ENCODE data around the gene RARG. TPM values are rescaled to one million over a fixed set of nuclear protein-coding genes. Genes with fewer than 3 reads are reported as not detected.

RARG gene
- total and polyA plus RNA-seq, 2 of the 8 experiments (the other 6 are each of a cell fraction or from before 2014, with no cell fraction given), result 68.6 to 68.9 TPM

DNA sequence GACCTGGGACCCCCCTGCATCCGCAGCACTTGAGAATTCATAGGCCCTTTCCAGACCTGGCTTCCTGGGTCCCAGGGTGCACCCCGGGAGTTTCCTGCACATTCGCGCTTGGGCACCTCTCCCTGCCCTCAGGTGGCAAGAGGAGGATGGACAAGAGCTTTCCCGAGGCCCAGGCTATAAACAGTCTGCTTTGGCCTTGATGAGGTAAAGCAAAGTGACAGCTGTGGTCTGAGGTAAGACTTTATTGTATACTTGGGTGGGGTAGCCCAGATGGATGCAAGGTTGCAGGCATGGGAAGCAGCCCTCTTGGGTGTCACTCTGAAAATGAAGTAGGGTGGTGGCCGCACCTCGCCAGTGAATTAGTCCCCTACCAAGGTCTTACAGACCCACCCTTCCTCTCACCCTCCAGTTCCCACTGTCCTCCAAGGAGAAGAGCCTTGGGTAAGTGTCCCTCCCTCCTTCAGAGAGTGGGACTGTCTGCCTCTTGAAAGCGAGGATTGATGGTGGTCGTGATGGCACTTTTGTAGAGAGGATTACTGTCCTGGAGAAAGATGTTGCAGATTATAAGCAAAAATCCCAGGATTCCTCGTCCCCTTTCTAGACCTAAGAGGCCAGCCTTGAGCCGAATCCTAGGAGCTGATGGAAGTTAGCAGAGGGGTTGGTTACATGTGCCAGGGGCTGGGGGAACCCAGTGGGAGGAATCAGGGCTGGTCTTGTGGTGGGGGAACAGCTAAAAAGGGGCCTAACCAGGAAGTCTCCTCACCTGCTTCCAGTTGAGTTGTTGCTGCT, 40.7 kb downstream of the RARG start:
- WGBS, 2 experiments (ENCODE audit: extremely low coverage in 1 of 2, insufficient coverage in 1 of 2, insufficient read length in 1 of 2, insufficient replicate concordance in 2 of 2, low coverage in 1 of 2, low lambda C conversion rate in 2 of 2, missing lambda C conversion rate in 1 of 2), result 91% methylated on average over 11 of the region's 11 CpGs; no CpG with 5 or more reads in 1 of the 2 experiments
- CTCF ChIA-PET (ENCODE audit: partially characterized antibody), result interaction anchor here (1.4 to 7.7 kb wide), 6 partner anchors 10 to 125 kb away, joined by 5 to 99 read pairs (median 20); partner anchors contain the start of genes CSAD and ZNF740

More for the DNA sequence above, 40.7 kb downstream of the RARG start:
- Histone ChIP-seq H3K4me2 (ENCODE audit: insufficient read depth in 1 of 2, low read depth in 2 of 2, low read length in 2 of 2) (no peak overlapping the region), H2BK5ac (ENCODE audit: low read depth, low read length) (no peak overlapping the region), H3K36me3 (ENCODE audit: control insufficient read depth in 2 of 4, insufficient read depth in 4 of 4, low read length in 3 of 4) (peaks cover 3 to 23% (median 11%) of the 10 kb centered on the region in 4 experiments; a peak in 7 of 8 replicates), H4K5ac (ENCODE audit: insufficient read length, low read depth, low read length) (no peak overlapping the region), H4K91ac (replicated peaks; ENCODE audit: insufficient read length, low read length) (no peak overlapping the region), H3K27ac (ENCODE audit: low read depth, low read length) (no peak overlapping the region), H3K23me2 (ENCODE audit: low read depth, low read length) (no peaks in the 10 kb centered on the region), H3K79me1 (ENCODE audit: low read depth, low read length) (no peaks in the 10 kb centered on the region; the same call in 1 of the 2 replicates), H3K4me3 (ENCODE audit: extremely low read depth in 1 of 4, insufficient read depth in 2 of 4, low read depth in 3 of 4, low read length in 4 of 4) (no peak overlapping the region), H2BK20ac (ENCODE audit: low read length) (no peak overlapping the region), H4K20me1 (replicated peaks in 1 of 2; ENCODE audit: control insufficient read depth in 1 of 2, insufficient read depth in 2 of 2, low read length in 2 of 2) (peaks cover 2 to 9% of the 10 kb centered on the region in 2 experiments), H2BK15ac (ENCODE audit: low read length) (no peak overlapping the region), H3K27me3 (replicated peaks in 1 of 4; ENCODE audit: control insufficient read depth in 3 of 4, extremely low read depth in 1 of 4, insufficient read depth in 3 of 4, low read length in 3 of 4) (peaks cover 0 to 15% (median 6%) of the 10 kb centered on the region in 4 experiments; a peak in 5 of 7 replicates), H2AK5ac (ENCODE audit: low read depth, low read length) (no peak overlapping the region), H3K4ac (replicated peaks; ENCODE audit: insufficient read length, low read depth, low read length) (no peak overlapping the region), H2AFZ (ENCODE audit: low read length) (no peak overlapping the region), H2BK120ac (replicated peaks; ENCODE audit: low read depth, low read length) (no peak overlapping the region), H3K18ac (ENCODE audit: extremely low read depth, low read length) (no peak overlapping the region), H4K8ac (ENCODE audit: extremely low read depth, insufficient read depth, low read length) (no peak overlapping the region), H3K4me1 (replicated peaks in 1 of 4; ENCODE audit: control insufficient read depth in 3 of 4, insufficient read depth in 4 of 4, low read length in 3 of 4) (peaks cover 0 to 6% (median 3%) of the 10 kb centered on the region in 4 experiments; a peak in 4 of 7 replicates), H2BK12ac (ENCODE audit: low read depth, low read length) (no peak overlapping the region), H3K79me2 (ENCODE audit: control insufficient read depth in 1 of 2, insufficient read depth in 2 of 2, low read length in 2 of 2) (no peaks in the 10 kb centered on the region), H3K56ac (replicated peaks; ENCODE audit: insufficient read length, low read depth, low read length) (no peak overlapping the region), H3K14ac (ENCODE audit: insufficient read length) (no peak overlapping the region), H3K9me3 (ENCODE audit: insufficient read depth in 2 of 2, low read depth in 1 of 2, low read length in 1 of 2) (no peaks in the 10 kb centered on the region), H3K9ac (replicated peaks in 1 of 4; ENCODE audit: extremely low read depth in 1 of 4, low read depth in 3 of 4, low read length in 3 of 4) (no peak overlapping the region), H3K23ac (ENCODE audit: insufficient read length) (no peak overlapping the region)
- TF ChIP-seq POLR2A (IDR thresholded peaks at IDR 0.05; ENCODE audit: control extremely low read depth in 1 of 2, low read depth in 2 of 2, low read length in 2 of 2) (peak in 1 of 2 experiments; percentile 38; a peak in 1 of 3 replicates), ATF3 (IDR thresholded peaks at IDR 0.05; ENCODE audit: insufficient read depth, low read depth, low read length) (no peak)
- FAIRE-seq, result no peak
- DNase-seq (ENCODE audit: low read depth in 1 of 2, low spot score in 2 of 2), result no peak
- POLR2A ChIA-PET (ENCODE audit: partially characterized antibody), result interaction anchor here (0.8 to 2.8 kb wide), 2 partner anchors 10 to 152 kb away, joined by 3 to 13 read pairs; partner anchors contain the start of genes CSAD and ZNF740
